ENCODE measurements around the gene ZNF827.
"Not testable (repeated sequence)": the region's sequence is repeated elsewhere in the genome, so short reads cannot be mapped to it uniquely, and the experiment has no call there.

ZNF827 gene

GRCh38 chr4:145843148-145843547 is 95.5 kb downstream of the ZNF827 start:
- Histone ChIP-seq H3K36me3 (ENCODE audit: control insufficient read depth, insufficient read depth, low read length) (peaks cover 70% of the 10 kb centered on the region), H3K9me3 (ENCODE audit: control insufficient read depth, insufficient read depth, low read length) (no peaks in the 10 kb centered on the region), H3K27ac (ENCODE audit: low read depth, low read length) (peak overlapping the region; percentile 22), H3K4me3 (ENCODE audit: low read depth, low read length) (no peak overlapping the region), H3K4me1 (ENCODE audit: control insufficient read depth, insufficient read depth, low read length) (peaks cover 31% of the 10 kb centered on the region), H3K9ac (ENCODE audit: low read depth, low read length) (no peak overlapping the region), H3K27me3 (ENCODE audit: control insufficient read depth, insufficient read depth, low read length) (no peaks in the 10 kb centered on the region)

DNA sequence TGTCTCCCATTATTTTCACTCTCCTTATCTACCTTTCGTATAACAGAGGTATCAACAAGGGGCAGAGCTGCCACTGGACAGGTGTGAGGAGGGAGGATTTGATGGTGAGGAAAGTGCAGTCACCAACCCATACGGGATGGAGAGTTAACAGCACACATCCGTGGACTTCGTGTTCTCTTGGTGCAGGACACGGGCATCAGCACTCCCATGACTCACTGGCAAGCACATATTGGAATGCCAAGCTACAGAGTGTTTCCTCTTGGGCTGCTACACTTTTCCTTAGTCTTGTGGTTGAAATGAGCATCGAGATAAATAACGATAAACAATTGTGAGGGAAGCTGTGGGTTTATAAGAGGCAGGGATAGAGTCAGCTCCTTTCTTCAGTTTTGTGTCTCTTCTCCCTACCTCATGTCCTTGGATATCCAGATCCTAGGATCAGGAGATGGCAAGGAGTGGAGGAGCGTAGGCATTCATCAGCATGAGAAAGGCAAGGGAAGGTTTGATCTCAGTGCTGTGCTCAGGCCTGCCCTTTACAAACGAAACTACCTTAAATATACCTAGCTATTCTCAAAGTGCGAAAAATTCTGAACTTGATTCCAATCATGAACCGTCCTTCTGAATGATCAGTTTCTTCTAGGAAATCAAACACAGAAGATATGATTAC is 96.3 kb downstream of the ZNF827 start:
- H3K27ac ChIP-seq (ENCODE audit: low read depth, low read length), result no peak overlapping the region

DNA sequence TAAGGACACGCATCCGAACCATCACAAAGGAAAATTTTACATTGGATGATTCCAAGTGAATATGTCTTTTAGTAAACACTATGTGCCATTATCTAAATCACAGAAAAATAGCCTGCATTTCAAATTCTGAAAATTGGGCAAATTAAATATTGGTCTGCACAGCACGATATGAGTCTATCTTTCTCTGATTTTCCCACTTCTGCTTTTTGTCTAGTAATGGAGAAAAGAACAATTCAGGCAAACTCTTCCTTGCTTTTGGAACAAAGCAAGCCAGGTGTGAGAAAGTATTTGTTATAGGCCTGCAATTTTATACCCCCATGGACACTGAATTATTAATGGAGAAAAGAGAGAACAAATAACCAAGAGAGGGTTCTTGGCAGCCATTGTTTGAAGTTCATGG is 97.8 kb downstream of the ZNF827 start:
- no peaks in the 10 kb centered on the region for H3K9me3 ChIP-seq (ENCODE audit: control insufficient read depth, insufficient read depth, low read length)
- H3K36me3 ChIP-seq (ENCODE audit: control insufficient read depth, insufficient read depth, low read length), result peaks cover 56% of the 10 kb centered on the region
- no peak overlapping the region for H3K9ac ChIP-seq (ENCODE audit: low read depth, low read length)
- H3K27me3 ChIP-seq (ENCODE audit: control insufficient read depth, insufficient read depth, low read length), result no peaks in the 10 kb centered on the region
- H3K4me3 ChIP-seq (ENCODE audit: low read depth, low read length), result no peak overlapping the region
- no peak overlapping the region for H3K27ac ChIP-seq (ENCODE audit: low read depth, low read length)
- peaks cover 31% of the 10 kb centered on the region for H3K4me1 ChIP-seq (ENCODE audit: control insufficient read depth, insufficient read depth, low read length)

More for the DNA sequence above, 96.3 kb downstream of the ZNF827 start:
- Histone ChIP-seq H3K4me3 (ENCODE audit: low read depth, low read length) (no peak overlapping the region), H3K4me1 (ENCODE audit: control insufficient read depth, insufficient read depth, low read length) (peaks cover 31% of the 10 kb centered on the region), H3K9me3 (ENCODE audit: control insufficient read depth, insufficient read depth, low read length) (no peaks in the 10 kb centered on the region), H3K36me3 (ENCODE audit: control insufficient read depth, insufficient read depth, low read length) (peaks cover 62% of the 10 kb centered on the region), H3K27me3 (ENCODE audit: control insufficient read depth, insufficient read depth, low read length) (no peaks in the 10 kb centered on the region), H3K9ac (ENCODE audit: low read depth, low read length) (no peak overlapping the region)

DNA sequence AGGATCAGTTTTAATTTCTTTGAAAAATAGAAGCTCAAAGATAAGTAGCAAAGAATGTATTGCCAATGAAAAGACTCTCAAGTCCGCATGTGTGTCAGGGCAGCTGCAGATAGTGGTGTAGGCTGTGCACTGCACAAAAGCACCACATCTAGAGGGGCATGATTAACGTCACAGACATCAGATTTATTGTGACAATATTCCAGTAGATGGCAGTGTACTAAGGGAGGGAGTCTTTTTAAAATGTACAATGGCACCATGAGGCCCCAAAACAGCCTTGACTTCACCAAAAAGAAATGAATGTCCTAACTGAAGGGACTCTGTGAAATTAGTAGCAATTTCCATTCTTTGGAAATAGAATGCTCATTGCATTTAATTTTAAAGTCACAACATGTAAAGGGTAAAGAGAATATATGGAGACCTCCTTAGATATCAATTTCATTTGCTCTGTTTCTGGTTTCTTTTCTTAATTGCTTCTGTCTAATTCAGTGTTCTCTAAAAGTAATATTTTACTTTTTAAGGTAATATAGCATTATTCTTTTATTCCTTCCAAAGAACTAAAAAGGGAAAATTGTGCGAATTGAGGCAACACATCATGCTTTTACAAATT is 98.4 kb downstream of the ZNF827 start:
- Histone ChIP-seq H3K27ac (ENCODE audit: low read depth, low read length) (no peak overlapping the region), H3K4me1 (ENCODE audit: control insufficient read depth, insufficient read depth, low read length) (peaks cover 31% of the 10 kb centered on the region), H3K9me3 (ENCODE audit: control insufficient read depth, insufficient read depth, low read length) (no peaks in the 10 kb centered on the region), H3K27me3 (ENCODE audit: control insufficient read depth, insufficient read depth, low read length) (no peaks in the 10 kb centered on the region), H3K4me3 (ENCODE audit: low read depth, low read length) (no peak overlapping the region), H3K36me3 (ENCODE audit: control insufficient read depth, insufficient read depth, low read length) (peaks cover 50% of the 10 kb centered on the region), H3K9ac (ENCODE audit: low read depth, low read length) (no peak overlapping the region)

GRCh38 chr4:145839151-145839550 is 99.5 kb downstream of the ZNF827 start:
- H3K9ac ChIP-seq (ENCODE audit: low read depth, low read length), result no peak overlapping the region
- H3K4me3 ChIP-seq (ENCODE audit: low read depth, low read length), result no peak overlapping the region
- peaks cover 40% of the 10 kb centered on the region for H3K36me3 ChIP-seq (ENCODE audit: control insufficient read depth, insufficient read depth, low read length)
- no peaks in the 10 kb centered on the region for H3K9me3 ChIP-seq (ENCODE audit: control insufficient read depth, insufficient read depth, low read length)
- peak overlapping the region; percentile 85 for H3K27ac ChIP-seq (ENCODE audit: low read depth, low read length)
- no peaks in the 10 kb centered on the region for H3K27me3 ChIP-seq (ENCODE audit: control insufficient read depth, insufficient read depth, low read length)
- H3K4me1 ChIP-seq (ENCODE audit: control insufficient read depth, insufficient read depth, low read length), result peaks cover 31% of the 10 kb centered on the region

GRCh38 chr4:145832384-145832783 is 106.2 kb downstream of the ZNF827 start:
- not testable (repeated sequence) for H3K27ac ChIP-seq (ENCODE audit: low read depth, low read length); H3K9ac ChIP-seq (ENCODE audit: low read depth, low read length); H3K4me3 ChIP-seq (ENCODE audit: low read depth, low read length); H3K27me3 ChIP-seq (ENCODE audit: control insufficient read depth, insufficient read depth, low read length); H3K9me3 ChIP-seq (ENCODE audit: control insufficient read depth, insufficient read depth, low read length)
- Histone ChIP-seq H3K36me3 (ENCODE audit: control insufficient read depth, insufficient read depth, low read length) (peaks cover 21% of the 10 kb centered on the region; the same call in 1 of the 2 replicates), H3K4me1 (ENCODE audit: control insufficient read depth, insufficient read depth, low read length) (peaks cover 23% of the 10 kb centered on the region)

DNA sequence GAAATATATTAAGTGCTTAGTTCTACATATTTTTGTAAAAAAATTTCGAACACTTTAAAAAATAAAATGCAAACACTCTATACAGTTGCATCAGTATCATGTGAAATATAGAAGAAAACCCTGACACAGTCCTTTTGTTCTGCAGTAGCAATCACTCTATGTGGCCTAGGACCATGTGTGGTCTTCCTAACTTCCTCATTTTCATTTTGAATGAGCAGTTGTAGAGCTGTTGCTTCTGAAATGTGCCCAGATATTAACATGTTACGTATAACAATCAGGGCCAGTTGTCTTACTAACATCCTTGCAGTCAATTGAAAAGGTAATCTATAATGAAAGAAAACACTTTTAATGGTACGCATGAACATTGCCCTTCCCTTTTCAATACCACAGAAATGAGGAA is 107.9 kb downstream of the ZNF827 start:
- Histone ChIP-seq H3K27ac (ENCODE audit: low read depth, low read length) (peak overlapping the region; percentile 13), H3K36me3 (ENCODE audit: control insufficient read depth, insufficient read depth, low read length) (peaks cover 24% of the 10 kb centered on the region), H3K27me3 (ENCODE audit: control insufficient read depth, insufficient read depth, low read length) (no peaks in the 10 kb centered on the region), H3K9me3 (ENCODE audit: control insufficient read depth, insufficient read depth, low read length) (no peaks in the 10 kb centered on the region), H3K4me1 (ENCODE audit: control insufficient read depth, insufficient read depth, low read length) (peaks cover 23% of the 10 kb centered on the region), H3K4me3 (ENCODE audit: low read depth, low read length) (no peak overlapping the region), H3K9ac (ENCODE audit: low read depth, low read length) (no peak overlapping the region)

DNA sequence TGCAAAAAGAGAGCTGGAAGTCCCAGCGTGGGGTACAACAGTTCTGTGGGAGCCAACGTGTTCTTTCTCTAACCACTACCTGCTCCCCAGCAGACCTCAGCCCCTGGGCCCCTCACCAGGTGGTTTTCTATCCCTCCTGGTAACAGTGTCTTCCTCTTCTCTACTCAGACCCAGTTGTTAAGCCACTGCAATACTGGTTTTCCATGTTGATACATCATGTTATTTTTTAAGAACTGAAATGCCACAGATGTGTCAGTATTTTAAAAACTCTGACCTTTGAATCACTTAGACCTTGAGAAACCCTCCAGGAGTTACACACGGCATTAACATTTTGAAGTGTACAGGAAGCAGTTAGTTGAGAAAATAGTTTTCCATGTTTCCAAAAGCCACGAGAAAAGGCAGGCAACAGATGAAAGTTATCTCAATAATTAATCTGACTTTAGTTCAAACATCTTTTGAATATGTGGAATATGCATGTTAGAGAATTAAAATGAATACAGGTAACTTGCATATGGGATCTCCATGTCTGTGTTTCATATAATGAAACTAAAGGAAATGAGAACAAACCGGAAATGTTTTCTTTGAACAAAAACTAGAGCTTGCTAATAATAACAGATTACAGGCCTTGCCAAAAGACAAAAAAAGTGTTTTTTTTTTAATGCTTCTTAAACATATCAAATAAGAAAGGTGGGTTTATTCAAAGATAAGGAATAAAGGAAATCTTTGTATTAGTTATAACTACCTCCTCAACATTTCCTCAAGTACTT is 108.8 kb downstream of the ZNF827 start:
- no peaks in the 10 kb centered on the region for H3K27me3 ChIP-seq (ENCODE audit: control insufficient read depth, insufficient read depth, low read length)
- no peak overlapping the region for H3K27ac ChIP-seq (ENCODE audit: low read depth, low read length)
- H3K9ac ChIP-seq (ENCODE audit: low read depth, low read length), result no peak overlapping the region
- H3K4me1 ChIP-seq (ENCODE audit: control insufficient read depth, insufficient read depth, low read length), result peaks cover 25% of the 10 kb centered on the region
- H3K4me3 ChIP-seq (ENCODE audit: low read depth, low read length), result no peak overlapping the region
- H3K36me3 ChIP-seq (ENCODE audit: control insufficient read depth, insufficient read depth, low read length), result peaks cover 32% of the 10 kb centered on the region
- no peaks in the 10 kb centered on the region for H3K9me3 ChIP-seq (ENCODE audit: control insufficient read depth, insufficient read depth, low read length)

GRCh38 chr4:145828802-145829485 is 109.7 kb downstream of the ZNF827 start:
- Histone ChIP-seq H3K27ac (ENCODE audit: low read depth, low read length) (no peak overlapping the region), H3K9ac (ENCODE audit: low read depth, low read length) (no peak overlapping the region)

GRCh38 chr4:145827885-145828284 is 110.7 kb downstream of the ZNF827 start:
- Histone ChIP-seq H3K9ac (ENCODE audit: low read depth, low read length) (no peak overlapping the region), H3K4me3 (ENCODE audit: low read depth, low read length) (no peak overlapping the region), H3K27me3 (ENCODE audit: control insufficient read depth, insufficient read depth, low read length) (no peaks in the 10 kb centered on the region), H3K4me1 (ENCODE audit: control insufficient read depth, insufficient read depth, low read length) (peaks cover 39% of the 10 kb centered on the region), H3K9me3 (ENCODE audit: control insufficient read depth, insufficient read depth, low read length) (no peaks in the 10 kb centered on the region), H3K27ac (ENCODE audit: low read depth, low read length) (no peak overlapping the region), H3K36me3 (ENCODE audit: control insufficient read depth, insufficient read depth, low read length) (peaks cover 32% of the 10 kb centered on the region)

More at GRCh38 chr4:145828802-145829485, 109.7 kb downstream of the ZNF827 start:
- Histone ChIP-seq H3K4me1 (ENCODE audit: control insufficient read depth, insufficient read depth, low read length) (peaks cover 34% of the 10 kb centered on the region), H3K9me3 (ENCODE audit: control insufficient read depth, insufficient read depth, low read length) (no peaks in the 10 kb centered on the region), H3K27me3 (ENCODE audit: control insufficient read depth, insufficient read depth, low read length) (no peaks in the 10 kb centered on the region), H3K4me3 (ENCODE audit: low read depth, low read length) (no peak overlapping the region), H3K36me3 (ENCODE audit: control insufficient read depth, insufficient read depth, low read length) (peaks cover 32% of the 10 kb centered on the region)

Data from HUES48 (cell line).